Upper lobe of left lung (tissue), 6 donors: Measurements from ENCODE around the gene FCAMR. TPM values are rescaled to one million over a fixed set of nuclear protein-coding genes. Genes with fewer than 3 reads are reported as not detected.
A peak's percentile ranks its signal among the peaks of the same experiment; 100 is the strongest.

Source experiments
- ATAC-seq, 2 donors: fragments of 200-7000 bp; cut with Tn5 transposase; one replicate each; pipeline ENCODE4 v1.9.1; 2022; ENCODE audit warnings: mild to moderate bottlenecking in 2 of 2, moderate library complexity in 2 of 2; ENCODE audit not compliant: low FRiP score in 2 of 2
- DNase-seq, 2 donors: peaks; one replicate each; pipeline ENCODE4 v3.0.0-alpha.2; 2019 to 2020
- H3K27ac ChIP-seq, 4 donors: fragments of 200-600 bp; sonication (generic); one replicate each; pipeline ENCODE4 v1.5.1; 2016 to 2019
- H3K27me3 ChIP-seq, 4 donors: fragments of 200-600 bp; sonication (generic); one replicate each; pipeline ENCODE4 v1.5.1; 2017 to 2019
- H3K36me3 ChIP-seq, 4 donors: fragments of 200-600 bp; sonication (generic); one replicate each; pipeline ENCODE4 v1.5.1; 2016 to 2019
- H3K4me1 ChIP-seq, 4 donors: fragments of 200-600 bp; sonication (generic); one replicate each; pipeline ENCODE4 v1.5.1; 2018 to 2019
- H3K4me3 ChIP-seq, 4 donors: fragments of 200-600 bp; sonication (generic); one replicate each; pipeline ENCODE4 v1.5.1; 2017 to 2019; ENCODE audit warnings: mild to moderate bottlenecking in 2 of 4, moderate library complexity in 1 of 4
- H3K9me3 ChIP-seq, 4 donors: fragments of 200-600 bp; sonication (generic); one replicate each; pipeline ENCODE4 v1.5.1; 2018 to 2019
- EP300 ChIP-seq, 4 donors: sonication (generic); formaldehyde crosslinking; IDR thresholded peaks; one replicate each; pipeline ENCODE4 v1.5.1; 2017; ENCODE audit warnings: antibody characterized with exemption in 4 of 4, control low read depth in 2 of 4
- POLR2A ChIP-seq, 4 donors: fragments of 450-650 bp; IDR thresholded peaks; one replicate each; pipeline ENCODE4 v1.5.1; 2016 to 2017; ENCODE audit warnings: antibody characterized with exemption in 4 of 4, mild to moderate bottlenecking in 2 of 4
- POLR2AphosphoS5 ChIP-seq, 2 donors: sonication (generic); formaldehyde crosslinking; IDR thresholded peaks; one replicate each; pipeline ENCODE4 v1.5.1; 2017; ENCODE audit warnings: antibody characterized with exemption in 2 of 2
- WGBS, 2 donors: methylation state at CpG; one replicate each; pipeline ENCODE4 v1.1.5; 2017 to 2018; 5-methylcytosine and 5-hydroxymethylcytosine counted together
- total RNA-seq, 6 donors: library from RNA; depleted of rRNA in 4 of 6; stranded (reverse); fragments of >200 nt in 4 of 6; gene quantifications; one replicate each; pipeline versions ENCODE4 v1.1.0 to v1.2.1, GENCODE V29; 2016 to 2021
- TF ChIP-seq, protein P1 (sequence below), 6 experiments: fragments of 450-650 bp in 4 of 6; fragments of 200-600 bp in 2 of 6; sonication (generic) in 2 of 6; IDR thresholded peaks; one replicate each; pipeline ENCODE4 v1.5.1; 2016 to 2019; ENCODE audit warnings: antibody characterized with exemption in 6 of 6
- donor health status: DM: no; HTN: no; CAD: no; lungs with moderate emphysema.
- donor health status: DM: no; HTN: yes; CAD: no; lungs with severe emphysema.

FCAMR gene
- total RNA-seq, 6 donors from 2014 or later, result 7.3 TPM; not detected in 5

GRCh38 chr1:206946261-206946660 is 24.0 kb downstream of the FCAMR start, which contains the start of gene PIGR:
Gene PIGR, minus strand, starts transcription at chr1:206946466. Its CDS starts 5,935 bp downstream, at chr1:206940531.
- Histone ChIP-seq H3K9me3 (no peaks in the 10 kb centered on the region), H3K36me3 (no peaks in the 10 kb centered on the region), H3K27ac (peak within 1 kb of the TSS in 3 of 4 donors; percentile 32 to 84 (median 62)), H3K27me3 (no peaks in the 10 kb centered on the region), H3K4me3 (peak within 1 kb of the TSS in 3 of 4 donors; percentile 39 to 50 (median 49)), H3K4me1 (peaks cover 0 to 15% (median 5%) of the 10 kb centered on the region in 4 donors)
- peak in 1 of 4 donors; percentile 79 for TF ChIP-seq POLR2A (IDR thresholded peaks at IDR 0.05)
- TF ChIP-seq POLR2AphosphoS5 (IDR thresholded peaks at IDR 0.05), result peak in 1 of 2 donors; percentile 50
- TF ChIP-seq, protein P1, sequence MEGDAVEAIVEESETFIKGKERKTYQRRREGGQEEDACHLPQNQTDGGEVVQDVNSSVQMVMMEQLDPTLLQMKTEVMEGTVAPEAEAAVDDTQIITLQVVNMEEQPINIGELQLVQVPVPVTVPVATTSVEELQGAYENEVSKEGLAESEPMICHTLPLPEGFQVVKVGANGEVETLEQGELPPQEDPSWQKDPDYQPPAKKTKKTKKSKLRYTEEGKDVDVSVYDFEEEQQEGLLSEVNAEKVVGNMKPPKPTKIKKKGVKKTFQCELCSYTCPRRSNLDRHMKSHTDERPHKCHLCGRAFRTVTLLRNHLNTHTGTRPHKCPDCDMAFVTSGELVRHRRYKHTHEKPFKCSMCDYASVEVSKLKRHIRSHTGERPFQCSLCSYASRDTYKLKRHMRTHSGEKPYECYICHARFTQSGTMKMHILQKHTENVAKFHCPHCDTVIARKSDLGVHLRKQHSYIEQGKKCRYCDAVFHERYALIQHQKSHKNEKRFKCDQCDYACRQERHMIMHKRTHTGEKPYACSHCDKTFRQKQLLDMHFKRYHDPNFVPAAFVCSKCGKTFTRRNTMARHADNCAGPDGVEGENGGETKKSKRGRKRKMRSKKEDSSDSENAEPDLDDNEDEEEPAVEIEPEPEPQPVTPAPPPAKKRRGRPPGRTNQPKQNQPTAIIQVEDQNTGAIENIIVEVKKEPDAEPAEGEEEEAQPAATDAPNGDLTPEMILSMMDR (IDR thresholded peaks at IDR 0.05), result no peak
- no peak for TF ChIP-seq EP300 (IDR thresholded peaks at IDR 0.05)
- peak; percentile 49 to 60 for ATAC-seq
- 49 to 62% methylated on average over 7 of the region's 7 CpGs for WGBS, 2 donors
- DNase-seq, result peak in 1 of 2 donors; percentile 75

GRCh38 chr1:206945779-206946178 is 24.5 kb downstream of the FCAMR start:
- WGBS, 2 donors, result 61 to 73% methylated on average over 4 of the region's 4 CpGs
- no peak for DNase-seq
- H3K4me1 ChIP-seq, result peaks cover 0 to 15% (median 9%) of the 10 kb centered on the region in 4 donors
- H3K9me3 ChIP-seq, result no peaks in the 10 kb centered on the region
- no peaks in the 10 kb centered on the region for H3K36me3 ChIP-seq
- TF ChIP-seq EP300 (IDR thresholded peaks at IDR 0.05), result no peak
- TF ChIP-seq POLR2A (IDR thresholded peaks at IDR 0.05), result no peak
- TF ChIP-seq, protein P1 (IDR thresholded peaks at IDR 0.05), result no peak
- no peak for TF ChIP-seq POLR2AphosphoS5 (IDR thresholded peaks at IDR 0.05)
- H3K27me3 ChIP-seq, result no peaks in the 10 kb centered on the region
- peak overlapping the region in 3 of 4 donors; percentile 32 to 84 (median 62) for H3K27ac ChIP-seq
- peak overlapping the region in 3 of 4 donors; percentile 39 to 50 (median 49) for H3K4me3 ChIP-seq
- no peak for ATAC-seq

DNA sequence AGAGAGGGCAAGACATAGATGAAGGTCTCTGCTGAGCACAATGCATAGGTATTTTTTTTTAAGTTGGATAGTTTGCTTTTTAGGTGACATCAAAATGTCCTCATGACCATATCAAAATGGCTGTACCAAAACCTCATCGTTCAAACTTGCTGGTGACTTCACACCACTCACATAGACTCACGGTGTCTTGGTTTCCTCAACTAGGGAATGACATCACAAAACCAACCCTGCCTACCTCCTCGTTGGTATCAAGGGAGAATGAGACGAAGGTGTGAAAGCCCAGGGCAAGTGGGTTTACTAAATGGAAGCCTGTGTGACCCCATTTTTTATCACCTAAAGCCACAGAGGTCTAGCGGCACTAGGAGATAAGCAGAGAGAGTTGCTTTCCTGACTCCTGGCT is 25.6 kb downstream of the FCAMR start:
- no peaks in the 10 kb centered on the region for H3K9me3 ChIP-seq
- peak overlapping the region in 1 of 4 donors; percentile 84 for H3K27ac ChIP-seq
- H3K27me3 ChIP-seq, result no peaks in the 10 kb centered on the region
- 48 to 57% methylated on average over 5 of the region's 5 CpGs for WGBS, 2 donors
- TF ChIP-seq, protein P1 (IDR thresholded peaks at IDR 0.05), result no peak
- no peak for TF ChIP-seq POLR2A (IDR thresholded peaks at IDR 0.05)
- TF ChIP-seq POLR2AphosphoS5 (IDR thresholded peaks at IDR 0.05), result no peak
- DNase-seq, result no peak
- H3K4me1 ChIP-seq, result peaks cover 0 to 19% (median 9%) of the 10 kb centered on the region in 4 donors
- peak overlapping the region in 3 of 4 donors; percentile 39 to 50 (median 49) for H3K4me3 ChIP-seq
- ATAC-seq, result no peak
- H3K36me3 ChIP-seq, result no peaks in the 10 kb centered on the region

GRCh38 chr1:206941766-206942418 is 28.4 kb downstream of the FCAMR start:
- peak overlapping the region in 2 of 4 donors; percentile 21 to 48 for H3K27ac ChIP-seq
- no peaks in the 10 kb centered on the region for H3K9me3 ChIP-seq
- ATAC-seq, result no peak
- no peak for TF ChIP-seq EP300 (IDR thresholded peaks at IDR 0.05)
- TF ChIP-seq POLR2AphosphoS5 (IDR thresholded peaks at IDR 0.05), result no peak
- TF ChIP-seq POLR2A (IDR thresholded peaks at IDR 0.05), result no peak
- TF ChIP-seq, protein P1 (IDR thresholded peaks at IDR 0.05), result no peak
- WGBS, 2 donors, result 47 to 51% methylated on average over 6 of the region's 6 CpGs
- no peaks in the 10 kb centered on the region for H3K27me3 ChIP-seq
- H3K36me3 ChIP-seq, result peaks cover 0 to 4% (median 0%) of the 10 kb centered on the region in 4 donors
- DNase-seq, result peak in 1 of 2 donors; percentile 52
- peaks cover 0 to 19% (median 8%) of the 10 kb centered on the region in 4 donors for H3K4me1 ChIP-seq
- H3K4me3 ChIP-seq, result no peak overlapping the region
